Transverse colon (tissue), 4 donors: Measurements from ENCODE around the gene DDX49.

ENCODE experiments used
- POLR2A ChIP-seq: fragments of 450-650 bp; IDR thresholded peaks from one replicate; pipeline ENCODE4 v1.6.1; 2016; ENCODE audit warnings: antibody characterized with exemption, mild to moderate bottlenecking, moderate library complexity
- POLR2AphosphoS5 ChIP-seq, 3 donors: sonication (generic); formaldehyde crosslinking; IDR thresholded peaks; one replicate each; pipeline ENCODE4 v1.6.1; 2016; ENCODE audit warnings: antibody characterized with exemption in 3 of 3
- TF ChIP-seq, protein P1 (sequence below), 5 experiments: fragments of 200-600 bp in 3 of 5; fragments of 450-650 bp in 2 of 5; sonication (generic) in 3 of 5; IDR thresholded peaks; 1 replicate in 2 of 5; 2 replicates in 3 of 5; pipeline ENCODE4 v1.5.1; 2016 to 2017; ENCODE audit warnings: antibody characterized with exemption in 5 of 5, inconsistent platforms in 3 of 5, mild to moderate bottlenecking in 2 of 5, moderate library complexity in 1 of 5

DNA sequence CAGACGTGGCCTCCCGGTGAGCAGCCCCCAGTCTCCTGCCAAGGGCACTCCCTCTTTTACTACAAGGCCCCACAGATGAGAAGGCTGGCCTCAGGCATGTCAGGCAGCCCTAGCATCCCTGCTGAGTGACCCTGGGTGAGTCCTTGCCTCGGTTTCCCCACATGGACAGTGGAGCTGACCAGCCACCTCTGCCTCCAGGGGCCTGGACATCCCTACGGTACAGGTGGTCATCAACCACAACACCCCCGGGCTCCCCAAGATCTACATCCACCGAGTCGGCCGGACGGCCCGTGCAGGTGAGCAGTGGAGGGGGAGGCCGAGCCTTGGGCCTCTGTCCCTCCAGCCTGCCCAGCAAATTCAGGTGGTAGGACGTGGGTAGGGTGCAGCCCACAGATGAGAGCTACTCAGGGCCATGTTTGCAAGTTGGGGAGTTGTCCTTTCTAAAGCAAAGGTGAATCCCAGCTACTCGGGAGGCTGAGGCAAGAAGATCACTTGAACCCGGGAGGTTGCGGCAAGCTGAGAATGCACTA is 5.2 kb downstream of the DDX49 start:
- TF ChIP-seq, protein P1, sequence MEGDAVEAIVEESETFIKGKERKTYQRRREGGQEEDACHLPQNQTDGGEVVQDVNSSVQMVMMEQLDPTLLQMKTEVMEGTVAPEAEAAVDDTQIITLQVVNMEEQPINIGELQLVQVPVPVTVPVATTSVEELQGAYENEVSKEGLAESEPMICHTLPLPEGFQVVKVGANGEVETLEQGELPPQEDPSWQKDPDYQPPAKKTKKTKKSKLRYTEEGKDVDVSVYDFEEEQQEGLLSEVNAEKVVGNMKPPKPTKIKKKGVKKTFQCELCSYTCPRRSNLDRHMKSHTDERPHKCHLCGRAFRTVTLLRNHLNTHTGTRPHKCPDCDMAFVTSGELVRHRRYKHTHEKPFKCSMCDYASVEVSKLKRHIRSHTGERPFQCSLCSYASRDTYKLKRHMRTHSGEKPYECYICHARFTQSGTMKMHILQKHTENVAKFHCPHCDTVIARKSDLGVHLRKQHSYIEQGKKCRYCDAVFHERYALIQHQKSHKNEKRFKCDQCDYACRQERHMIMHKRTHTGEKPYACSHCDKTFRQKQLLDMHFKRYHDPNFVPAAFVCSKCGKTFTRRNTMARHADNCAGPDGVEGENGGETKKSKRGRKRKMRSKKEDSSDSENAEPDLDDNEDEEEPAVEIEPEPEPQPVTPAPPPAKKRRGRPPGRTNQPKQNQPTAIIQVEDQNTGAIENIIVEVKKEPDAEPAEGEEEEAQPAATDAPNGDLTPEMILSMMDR (IDR thresholded peaks at IDR 0.05) = no peak
- TF ChIP-seq POLR2AphosphoS5 (IDR thresholded peaks at IDR 0.05) (no peak), POLR2A (no peak)
